Effector CD8-positive, alpha-beta T cell (primary cell): ENCODE results near the gene GBE1.
A peak's percentile ranks its signal among the peaks of the same experiment; 100 is the strongest.
"Not testable (repeated sequence)": the region's sequence is repeated elsewhere in the genome, so short reads cannot be mapped to it uniquely, and the experiment has no call there.

Experiments
- DNase-seq: peaks from one replicate; lab custom pipeline; 2025; lab: John Stamatoyannopoulos, UW

The GBE1 gene

DNA sequence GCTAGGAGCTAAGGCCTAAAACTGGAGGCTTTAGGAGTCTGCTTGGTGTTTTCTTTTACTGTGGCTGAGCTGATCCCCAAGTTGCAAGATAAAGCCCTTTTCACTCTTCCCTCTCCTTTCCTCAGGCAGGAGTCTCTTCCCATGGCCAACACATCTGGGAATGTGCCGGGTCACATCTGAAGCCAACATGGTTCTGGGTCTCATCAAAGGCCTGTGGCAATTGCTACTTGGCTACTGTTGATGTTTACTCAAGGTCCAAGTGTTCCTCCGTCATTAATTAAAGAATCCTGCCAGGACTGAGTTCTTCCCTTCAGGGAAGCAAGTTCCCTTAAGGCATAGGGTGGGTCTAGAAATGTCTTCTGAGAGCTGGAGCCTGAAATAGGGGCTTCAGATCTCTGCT lies 230.2 kb downstream of the GBE1 start:
- no peak for DNase-seq

DNA sequence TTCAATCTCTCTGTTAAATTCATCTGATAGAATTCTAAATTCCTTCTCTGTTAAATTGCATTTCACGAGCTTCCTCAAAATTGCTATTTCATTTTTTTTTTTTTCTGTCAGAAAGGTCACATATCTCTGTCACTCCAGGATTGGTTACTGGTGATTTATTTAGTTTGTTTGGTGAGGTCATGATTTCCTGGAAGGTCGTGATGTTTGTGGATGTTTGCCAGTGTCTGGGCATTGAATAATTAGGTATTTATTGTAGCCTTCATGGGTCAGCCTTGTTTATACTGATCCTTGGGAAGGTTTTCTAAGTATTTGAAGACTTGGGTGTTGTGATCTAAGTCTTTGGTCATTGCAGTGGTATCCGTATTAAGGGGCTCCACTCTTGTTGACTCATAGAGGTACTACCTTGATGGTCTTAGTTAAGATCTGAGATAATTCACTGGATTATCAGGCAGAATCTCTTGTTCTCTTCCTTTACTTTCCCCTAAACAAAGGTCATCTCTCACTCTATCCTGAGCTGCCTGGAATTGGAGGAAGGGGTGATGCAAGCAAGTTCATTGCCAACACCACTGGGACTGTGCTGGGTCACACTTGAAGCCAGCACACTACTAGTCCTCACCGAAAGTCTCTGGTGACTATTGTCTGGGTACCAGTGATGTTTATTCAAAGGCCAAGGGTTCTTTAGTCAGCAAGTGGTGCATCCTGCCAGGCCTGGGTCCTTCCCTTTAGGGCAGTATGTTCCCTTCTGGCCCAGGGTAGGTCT lies 231.1 kb downstream of the GBE1 start:
- no peak for DNase-seq

DNA sequence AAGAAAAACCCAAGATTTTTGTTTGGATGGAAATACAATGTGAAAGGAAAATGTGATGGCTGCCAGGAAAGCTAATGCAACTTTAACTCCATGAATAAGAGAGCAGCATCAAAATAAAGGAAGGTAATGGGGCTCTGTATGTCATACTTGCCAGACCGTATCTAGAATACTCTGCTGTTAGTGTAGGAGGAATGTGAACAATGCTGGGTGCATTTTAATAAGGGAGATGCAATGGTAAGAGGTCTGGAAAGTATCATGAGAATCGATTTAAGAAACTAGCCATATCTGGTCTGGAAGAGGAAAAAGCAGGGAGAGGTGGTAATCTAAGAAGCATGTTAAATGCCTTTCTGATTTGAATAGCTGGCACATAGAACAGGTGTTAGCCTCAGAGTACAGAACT lies 239.6 kb downstream of the GBE1 start:
- DNase-seq, result no peak

DNA sequence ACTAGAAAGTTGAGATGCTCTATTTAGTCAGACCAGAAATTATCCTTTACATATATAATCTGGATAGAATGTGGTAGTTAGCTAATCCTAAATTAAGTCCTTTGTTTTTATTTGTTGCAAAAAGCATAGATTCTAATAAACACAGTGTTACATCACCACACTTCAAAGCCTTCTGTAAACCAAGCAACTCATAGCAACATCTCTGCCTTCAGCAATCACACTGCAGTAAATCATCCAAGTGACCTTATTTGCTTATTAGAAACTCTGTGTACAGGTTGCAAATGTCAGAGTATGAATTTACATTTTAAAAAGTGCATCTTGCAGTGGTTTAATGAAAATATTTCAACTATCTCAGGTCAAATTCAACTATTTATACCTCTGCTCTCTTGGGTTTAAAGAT lies 242.5 kb downstream of the GBE1 start:
- no peak for DNase-seq

GRCh38 chr3:81516042-81516441 lies 245.4 kb downstream of the GBE1 start:
- DNase-seq, result no peak

GRCh38 chr3:81513591-81513990 lies 247.9 kb downstream of the GBE1 start:
- no peak for DNase-seq

DNA sequence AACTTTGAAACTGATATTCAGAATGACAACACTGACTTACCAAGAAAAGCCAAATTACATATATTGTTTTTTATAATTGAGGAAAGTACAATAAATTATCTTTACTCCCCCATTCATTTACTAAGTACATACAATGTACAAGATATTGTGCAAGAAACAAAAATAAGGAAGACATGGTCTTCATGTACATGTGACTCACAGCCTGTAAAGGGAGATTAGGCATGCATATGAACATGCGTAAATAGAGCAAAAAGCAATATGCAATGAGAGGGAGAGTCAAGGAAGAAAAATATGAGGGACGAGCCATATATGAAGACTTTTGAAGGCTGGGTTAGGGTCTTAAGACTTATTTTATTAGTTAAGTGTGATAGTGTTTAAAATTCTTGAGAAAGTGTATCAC lies 258.4 kb downstream of the GBE1 start:
- DNase-seq, result no peak

DNA sequence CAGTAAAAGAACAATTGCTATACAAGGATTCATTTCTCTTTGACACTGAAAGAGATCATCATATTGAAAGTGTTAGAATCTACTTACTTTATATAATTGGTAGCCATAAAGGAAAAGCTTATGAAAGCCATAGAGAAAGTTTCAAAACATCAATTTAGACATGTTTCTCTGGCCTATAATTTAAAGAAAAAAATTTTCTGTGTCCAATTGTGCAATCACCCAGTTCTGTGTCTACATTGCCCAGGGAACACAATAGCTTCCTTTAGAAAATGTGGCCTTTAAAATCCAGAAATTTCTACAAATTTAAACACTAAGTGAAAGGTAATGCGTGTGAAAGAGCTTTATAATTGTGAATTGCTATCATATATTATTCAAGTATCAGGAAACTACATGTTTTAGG lies 259.2 kb downstream of the GBE1 start:
- DNase-seq, result no peak

DNA sequence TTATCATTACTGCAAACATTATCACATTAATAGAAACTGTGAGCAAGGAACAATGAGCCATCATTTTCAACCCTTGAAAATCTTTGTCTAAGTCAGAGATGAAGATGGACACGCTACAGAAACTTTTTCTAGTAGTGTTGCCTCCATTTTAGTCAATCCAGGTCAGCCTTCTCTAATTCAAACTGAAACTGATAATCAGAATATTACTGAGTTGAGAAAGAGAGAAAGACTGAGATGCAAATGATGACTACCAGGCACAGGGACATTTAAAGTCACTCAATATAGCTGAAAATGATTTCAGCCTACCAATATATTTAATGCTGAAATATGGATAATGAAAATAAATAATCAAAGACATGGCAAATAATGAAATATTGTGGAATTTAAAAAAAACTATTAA lies 261.4 kb downstream of the GBE1 start:
- DNase-seq, result no peak

DNA sequence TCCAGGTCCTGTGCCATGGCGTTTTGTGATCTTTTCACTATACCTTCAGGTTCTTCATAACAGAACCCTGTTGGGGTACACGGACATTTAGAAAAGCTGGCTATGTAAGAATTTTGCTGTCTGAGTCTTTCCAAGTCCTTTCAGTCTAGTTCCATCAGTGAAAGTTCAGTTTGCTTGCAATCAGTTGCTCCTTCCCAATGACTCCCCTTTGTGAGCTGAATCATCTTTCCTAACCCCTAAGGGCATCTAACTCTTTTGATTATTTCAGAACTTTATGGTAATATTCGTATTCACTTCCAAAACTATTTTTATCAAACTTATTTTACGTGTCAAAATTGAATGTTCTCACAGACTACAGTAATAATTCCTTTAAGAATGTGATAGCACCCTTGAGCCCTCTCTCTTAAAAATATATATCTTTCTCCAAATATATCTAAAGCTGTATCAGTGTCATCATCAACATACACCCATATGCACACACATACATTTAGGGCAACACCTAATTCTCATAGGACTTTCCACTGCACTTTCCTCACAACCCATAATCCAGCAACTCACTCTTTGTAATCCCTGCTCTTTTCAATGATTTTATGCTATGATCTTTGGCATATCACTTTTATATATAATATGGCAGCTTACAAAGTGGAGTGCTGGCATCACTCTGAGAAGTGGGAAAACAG lies 263.7 kb downstream of the GBE1 start:
- DNase-seq, result no peak

- no peak for DNase-seq
Observed at GRCh38 chr3:81496407-81497104, 264.9 kb downstream of the GBE1 start.

GRCh38 chr3:81492471-81492870 lies 269.0 kb downstream of the GBE1 start:
- DNase-seq, result not testable (repeated sequence)

GRCh38 chr3:81492040-81492439 lies 269.4 kb downstream of the GBE1 start:
- DNase-seq, result no peak

- peak; percentile 56 for DNase-seq
Observed at GRCh38 chr3:81490541-81491288, 270.7 kb downstream of the GBE1 start.

DNA sequence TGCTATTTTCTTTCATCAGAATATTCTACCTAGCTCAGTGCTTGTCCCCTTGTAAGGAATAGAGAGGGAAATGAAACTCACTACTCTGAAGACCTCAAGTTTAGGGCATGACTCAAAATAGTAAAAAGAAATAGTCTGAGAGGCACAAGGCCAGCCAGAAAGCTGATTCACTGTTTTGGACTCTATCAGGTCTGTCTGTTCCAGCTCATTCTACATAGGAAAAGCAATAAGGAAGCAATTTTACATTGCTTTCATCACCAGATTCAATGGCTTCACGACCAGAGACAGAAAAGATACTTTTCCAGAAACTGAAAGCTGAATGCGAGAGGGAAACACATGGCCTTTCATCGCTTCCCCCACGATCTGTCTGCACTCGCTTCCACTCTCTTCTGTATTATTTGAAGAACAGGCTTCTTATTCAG lies 276.0 kb downstream of the GBE1 start:
- DNase-seq, result no peak

DNA sequence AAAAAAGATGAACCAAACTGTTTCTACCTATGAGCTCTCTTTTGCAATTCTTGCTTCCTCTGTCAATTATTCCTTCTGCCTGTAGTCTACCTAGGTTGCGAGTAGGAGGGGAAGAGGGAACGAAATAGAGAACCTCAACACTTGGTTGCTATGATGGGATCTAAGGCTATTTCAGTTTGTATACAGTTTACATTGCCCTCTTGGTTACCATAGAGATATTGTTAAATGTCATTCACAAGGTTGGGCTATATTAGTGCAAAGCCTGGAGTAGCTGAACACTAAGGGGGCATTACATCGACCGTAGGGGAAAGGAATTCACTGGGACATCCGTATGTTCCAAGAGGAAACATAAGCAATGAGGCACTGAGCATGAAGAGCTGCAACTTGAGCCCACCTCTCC lies 276.9 kb downstream of the GBE1 start:
- no peak for DNase-seq

DNA sequence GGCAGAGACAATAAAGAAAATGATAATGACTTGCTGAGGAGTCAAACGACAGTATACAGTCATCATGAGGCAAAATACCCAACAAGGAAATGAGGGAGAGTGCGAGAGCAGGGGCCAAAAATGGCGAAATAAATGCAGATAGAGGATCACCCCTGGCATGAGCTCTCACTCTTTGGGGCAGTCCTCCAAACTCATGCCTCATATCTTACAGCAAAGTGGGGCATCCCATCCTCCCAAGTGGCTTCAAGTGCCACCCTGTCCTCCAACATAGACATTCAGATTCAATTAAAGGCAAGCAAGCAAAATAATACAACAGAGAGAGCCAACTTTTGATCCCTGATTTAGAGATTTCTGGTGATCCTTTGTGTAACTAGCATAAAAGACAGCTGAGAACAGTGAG lies 278.4 kb downstream of the GBE1 start:
- DNase-seq, result no peak

- no peak for DNase-seq
Observed at GRCh38 chr3:81477740-81478139, 283.7 kb downstream of the GBE1 start.

- no peak for DNase-seq
Observed at GRCh38 chr3:81476692-81477091, 284.8 kb downstream of the GBE1 start.

DNA sequence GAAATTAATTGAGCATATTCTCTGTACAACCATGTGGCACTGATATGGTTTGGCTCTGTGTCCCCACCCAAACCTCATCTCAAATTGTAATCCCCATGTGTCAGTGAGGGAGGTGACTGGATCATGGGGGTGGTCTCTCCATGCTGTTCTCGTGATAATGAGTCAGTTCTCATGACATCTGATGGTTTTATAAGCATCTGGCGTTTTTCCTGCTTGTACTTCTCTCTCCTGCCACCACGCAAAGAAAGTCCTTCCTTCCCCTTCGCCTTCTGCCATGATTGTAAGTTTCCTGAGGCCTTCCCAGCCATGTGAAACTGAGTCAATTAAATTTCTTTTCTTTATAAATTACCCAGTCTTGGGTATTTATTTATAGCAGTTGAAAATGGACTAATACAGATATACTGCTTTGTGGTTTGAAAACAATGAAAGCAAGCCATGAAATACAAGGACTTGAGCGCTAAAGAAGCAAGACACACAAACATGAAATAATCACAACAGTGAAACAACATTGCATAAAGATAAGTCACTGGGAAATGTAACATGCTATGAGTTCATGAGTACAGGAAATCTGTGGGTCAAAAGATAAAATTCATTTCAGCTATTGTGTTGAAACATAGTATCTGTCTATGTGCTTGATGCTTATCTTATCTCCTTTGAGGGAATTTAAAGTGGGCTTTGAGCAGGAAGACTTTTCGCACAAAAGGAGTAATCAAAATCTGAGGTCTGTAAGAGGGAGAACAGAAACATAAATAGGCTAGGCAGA lies 288.7 kb downstream of the GBE1 start:
- DNase-seq, result no peak

GRCh38 chr3:81470524-81471278 lies 290.7 kb downstream of the GBE1 start:
- DNase-seq, result no peak
